Lower lobe of right lung (tissue), 2 donors: ENCODE results near the gene SLC17A7. TPM values are rescaled to one million over a fixed set of nuclear protein-coding genes. Genes with fewer than 3 reads are reported as not detected.

Experiments
- ATAC-seq, 2 donors: fragments of 200-7000 bp; cut with Tn5 transposase; one replicate each; pipeline ENCODE4 v1.9.1; 2020 to 2022; ENCODE audit warnings: mild to moderate bottlenecking in 2 of 2, moderate library complexity in 2 of 2
- DNase-seq: peaks from one replicate; pipeline ENCODE4 v3.0.0-alpha.2; 2020
- H3K27ac ChIP-seq: fragments of 200-600 bp; one replicate; pipeline ENCODE4 v1.8.0; 2022
- H3K27me3 ChIP-seq: fragments of 200-600 bp; one replicate; pipeline ENCODE4 v1.8.0; 2022; ENCODE audit warnings: low read depth
- H3K36me3 ChIP-seq: fragments of 200-600 bp; one replicate; pipeline ENCODE4 v1.8.0; 2022; ENCODE audit warnings: mild to moderate bottlenecking
- H3K4me1 ChIP-seq: fragments of 200-600 bp; one replicate; pipeline ENCODE4 v1.8.0; 2022
- H3K4me3 ChIP-seq: fragments of 200-600 bp; one replicate; pipeline ENCODE4 v1.8.0; 2022; ENCODE audit warnings: mild to moderate bottlenecking
- H3K9me3 ChIP-seq: fragments of 200-600 bp; one replicate; pipeline ENCODE4 v1.8.0; 2022
- intact Hi-C: fragments of 100-400 bp; cut with DNase I; formaldehyde crosslinking; loops from one replicate; pipeline ENCODE4 v1.11.0; 2022
- total RNA-seq: library from RNA; stranded (reverse); fragmentation: NEBNext Ultra II Directional; extraction: Animal tissue kit (Norgen Biotek cat#: 25700); gene quantifications from one replicate; pipeline ENCODE4 v1.2.1, GENCODE V29; 2021
- TF ChIP-seq, protein P1 (sequence below): fragments of 200-600 bp; IDR thresholded peaks from one replicate; pipeline ENCODE4 v1.8.0; 2022; ENCODE audit warnings: antibody characterized with exemption, mild to moderate bottlenecking
- donor health status: DM: no; HTN: yes; CAD: no; lungs with severe emphysema.

SLC17A7 gene
- total RNA-seq, 1 donor from 2014 or later, result 0.56 TPM

DNA sequence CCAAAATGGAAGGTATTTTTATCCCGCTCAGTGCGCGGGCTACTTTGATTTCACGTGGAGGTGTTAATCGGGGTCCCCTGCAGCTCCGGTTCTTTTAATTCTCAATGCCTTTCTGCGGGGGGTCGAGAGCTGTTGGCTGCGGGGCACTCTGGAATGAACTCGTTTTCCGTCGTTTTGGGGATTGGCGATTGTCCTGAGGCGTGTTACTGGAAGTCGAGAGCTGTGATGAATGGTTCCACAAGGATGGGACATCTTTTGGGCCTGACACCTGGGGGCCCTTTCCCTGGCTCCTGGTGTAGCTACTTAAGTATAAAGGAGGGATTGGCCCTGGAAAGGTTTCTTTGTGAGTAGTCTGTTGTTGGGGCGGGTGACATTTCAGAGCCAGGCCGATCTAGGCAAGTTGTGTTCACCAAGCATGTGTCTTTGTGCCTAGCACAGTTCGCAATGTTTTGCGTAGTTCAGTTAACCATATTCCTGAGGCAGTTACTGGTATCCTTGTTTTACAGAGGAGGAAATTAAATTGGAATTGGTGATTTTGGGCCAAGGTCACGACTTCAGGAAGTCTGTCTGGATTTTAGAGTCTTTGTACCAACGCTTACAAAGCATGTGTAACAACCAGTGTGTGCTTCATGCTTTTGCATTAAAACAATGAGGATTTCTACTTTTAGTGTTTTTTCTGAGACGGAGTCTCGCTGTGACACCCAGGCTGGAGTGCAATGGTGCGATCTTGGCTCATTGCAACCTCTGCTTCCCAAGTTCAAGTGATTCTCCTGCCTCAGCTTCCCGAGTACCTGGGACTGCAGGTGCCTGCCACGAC lies 46.9 kb upstream of the SLC17A7 start:
- peaks cover 53% of the 10 kb centered on the region for H3K36me3 ChIP-seq
- intact Hi-C loops, result no loop called here
- DNase-seq, result no peak

DNA sequence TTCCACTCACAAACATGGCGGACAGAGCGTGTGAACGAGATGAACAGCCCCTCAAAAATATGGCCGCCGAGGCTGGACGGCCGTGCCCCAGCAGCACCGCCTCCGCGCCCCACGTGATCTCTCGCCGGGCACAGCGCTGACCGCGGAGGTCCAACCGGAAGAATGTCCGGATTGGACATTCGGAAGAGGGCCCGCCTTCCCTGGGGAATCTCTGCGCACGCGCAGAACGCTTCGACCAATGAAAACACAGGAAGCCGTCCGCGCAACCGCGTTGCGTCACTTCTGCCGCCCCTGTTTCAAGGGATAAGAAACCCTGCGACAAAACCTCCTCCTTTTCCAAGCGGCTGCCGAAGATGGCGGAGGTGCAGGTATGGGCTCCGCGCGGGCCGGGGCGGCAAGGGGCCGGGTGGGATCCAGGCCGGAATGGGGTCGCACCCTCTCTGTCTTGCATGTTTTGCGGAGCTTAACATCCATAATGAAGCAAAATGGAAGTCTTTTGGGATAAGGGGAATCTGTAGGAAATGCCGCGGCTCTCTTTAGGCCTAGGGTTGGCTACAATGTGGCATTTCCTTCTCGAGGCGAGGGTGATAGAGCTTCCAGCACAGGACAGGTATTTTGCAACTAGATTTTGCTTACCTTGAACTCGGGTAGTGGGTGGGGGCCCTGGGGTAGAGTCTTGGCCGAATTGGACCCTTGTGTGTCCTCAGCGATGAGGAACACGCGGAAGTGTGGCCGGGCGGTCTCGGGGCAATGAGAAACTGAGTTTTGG lies 46.1 kb upstream of the SLC17A7 start, which contains the start of gene RPL13A:
Gene RPL13A (plus strand): TSS at position 332 of the 769 bp plus-strand sequence. CDS start 22 bp downstream, at position 354.
- H3K9me3 ChIP-seq, result no peaks in the 10 kb centered on the region
- intact Hi-C loops, result no loop called here
- ATAC-seq, result peak; percentile 98 to 99

More for the DNA sequence above, 46.9 kb upstream of the SLC17A7 start:
- H3K27me3 ChIP-seq, result no peaks in the 10 kb centered on the region
- ATAC-seq, result peak in 1 of 2 donors; percentile 1
- peak overlapping the region; percentile 94 for H3K27ac ChIP-seq
- H3K4me1 ChIP-seq, result peaks cover 30% of the 10 kb centered on the region
- H3K4me3 ChIP-seq, result peak overlapping the region; percentile 99
- no peaks in the 10 kb centered on the region for H3K9me3 ChIP-seq
- TF ChIP-seq, protein P1, sequence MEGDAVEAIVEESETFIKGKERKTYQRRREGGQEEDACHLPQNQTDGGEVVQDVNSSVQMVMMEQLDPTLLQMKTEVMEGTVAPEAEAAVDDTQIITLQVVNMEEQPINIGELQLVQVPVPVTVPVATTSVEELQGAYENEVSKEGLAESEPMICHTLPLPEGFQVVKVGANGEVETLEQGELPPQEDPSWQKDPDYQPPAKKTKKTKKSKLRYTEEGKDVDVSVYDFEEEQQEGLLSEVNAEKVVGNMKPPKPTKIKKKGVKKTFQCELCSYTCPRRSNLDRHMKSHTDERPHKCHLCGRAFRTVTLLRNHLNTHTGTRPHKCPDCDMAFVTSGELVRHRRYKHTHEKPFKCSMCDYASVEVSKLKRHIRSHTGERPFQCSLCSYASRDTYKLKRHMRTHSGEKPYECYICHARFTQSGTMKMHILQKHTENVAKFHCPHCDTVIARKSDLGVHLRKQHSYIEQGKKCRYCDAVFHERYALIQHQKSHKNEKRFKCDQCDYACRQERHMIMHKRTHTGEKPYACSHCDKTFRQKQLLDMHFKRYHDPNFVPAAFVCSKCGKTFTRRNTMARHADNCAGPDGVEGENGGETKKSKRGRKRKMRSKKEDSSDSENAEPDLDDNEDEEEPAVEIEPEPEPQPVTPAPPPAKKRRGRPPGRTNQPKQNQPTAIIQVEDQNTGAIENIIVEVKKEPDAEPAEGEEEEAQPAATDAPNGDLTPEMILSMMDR, result no peak

DNA sequence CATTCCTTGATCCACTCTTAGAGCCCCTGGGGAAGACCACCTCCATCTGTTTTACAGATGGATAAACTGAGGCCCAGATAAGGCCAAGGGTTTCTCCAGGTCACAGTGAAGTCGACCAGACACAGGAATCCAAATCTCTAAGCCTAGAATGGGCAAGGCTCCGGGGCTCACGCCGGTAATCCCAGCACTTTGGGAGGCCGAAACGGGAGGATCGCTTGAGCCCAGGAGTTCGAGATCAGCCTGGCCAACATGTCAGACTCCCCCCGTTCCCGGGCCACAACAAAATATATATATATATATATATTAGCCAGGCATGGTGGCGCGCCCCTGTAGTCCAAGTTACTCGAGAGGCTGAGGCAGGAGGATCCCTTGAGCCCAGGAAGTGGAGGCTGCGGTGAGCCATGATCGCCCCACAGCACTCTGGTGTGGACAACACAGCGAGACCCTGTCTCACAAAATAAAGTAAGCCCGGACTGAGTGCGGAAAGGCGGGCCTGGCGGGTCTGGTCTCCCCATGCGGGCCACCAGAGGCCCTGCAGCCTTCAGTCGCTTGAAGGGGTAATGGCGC lies 45.5 kb upstream of the SLC17A7 start:
- no peak for DNase-seq
- peak overlapping the region; percentile 99 for H3K4me3 ChIP-seq
- intact Hi-C loops, result no loop called here

More for the DNA sequence above, 46.1 kb upstream of the SLC17A7 start, which contains the start of gene RPL13A:
- DNase-seq, result peak; percentile 100
- H3K36me3 ChIP-seq, result peaks cover 52% of the 10 kb centered on the region
- TF ChIP-seq, protein P1, result no peak
- H3K4me3 ChIP-seq, result peak within 1 kb of the TSS; percentile 99
- H3K27me3 ChIP-seq, result no peaks in the 10 kb centered on the region
- H3K4me1 ChIP-seq, result peaks cover 30% of the 10 kb centered on the region
- H3K27ac ChIP-seq, result peak within 1 kb of the TSS; percentile 94

DNA sequence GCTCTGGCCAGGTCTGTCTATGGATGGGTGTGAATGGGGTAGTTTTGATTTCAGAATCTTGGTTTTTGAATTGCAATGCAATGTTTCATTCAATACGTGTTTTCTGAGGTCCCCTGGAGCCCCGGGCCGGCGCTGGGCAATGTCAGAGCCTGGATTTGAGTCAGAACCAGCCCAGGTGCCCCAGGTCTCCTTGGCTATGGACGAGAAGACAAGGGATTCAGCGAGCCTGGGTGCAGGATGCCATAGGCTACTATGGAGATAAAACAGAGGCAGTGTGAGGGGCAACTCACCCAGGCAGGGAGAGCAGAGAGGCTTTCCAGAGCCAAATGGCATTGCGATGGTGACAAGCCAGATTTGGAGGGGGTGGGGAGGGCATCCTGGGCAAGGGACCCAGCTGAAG lies 44.9 kb upstream of the SLC17A7 start:
- Histone ChIP-seq H3K4me1 (peaks cover 30% of the 10 kb centered on the region), H3K27me3 (no peaks in the 10 kb centered on the region), H3K36me3 (peaks cover 44% of the 10 kb centered on the region), H3K4me3 (no peak overlapping the region), H3K27ac (peak overlapping the region; percentile 94), H3K9me3 (no peaks in the 10 kb centered on the region)
- intact Hi-C loops, result no loop called here
- no peak for ATAC-seq
- TF ChIP-seq, protein P1, result no peak
- no peak for DNase-seq

More for the DNA sequence above, 45.5 kb upstream of the SLC17A7 start:
- TF ChIP-seq, protein P1, result peak; percentile 15
- Histone ChIP-seq H3K36me3 (peaks cover 49% of the 10 kb centered on the region), H3K27me3 (no peaks in the 10 kb centered on the region), H3K27ac (peak overlapping the region; percentile 94), H3K4me1 (peaks cover 30% of the 10 kb centered on the region), H3K9me3 (no peaks in the 10 kb centered on the region)
- ATAC-seq, result no peak

DNA sequence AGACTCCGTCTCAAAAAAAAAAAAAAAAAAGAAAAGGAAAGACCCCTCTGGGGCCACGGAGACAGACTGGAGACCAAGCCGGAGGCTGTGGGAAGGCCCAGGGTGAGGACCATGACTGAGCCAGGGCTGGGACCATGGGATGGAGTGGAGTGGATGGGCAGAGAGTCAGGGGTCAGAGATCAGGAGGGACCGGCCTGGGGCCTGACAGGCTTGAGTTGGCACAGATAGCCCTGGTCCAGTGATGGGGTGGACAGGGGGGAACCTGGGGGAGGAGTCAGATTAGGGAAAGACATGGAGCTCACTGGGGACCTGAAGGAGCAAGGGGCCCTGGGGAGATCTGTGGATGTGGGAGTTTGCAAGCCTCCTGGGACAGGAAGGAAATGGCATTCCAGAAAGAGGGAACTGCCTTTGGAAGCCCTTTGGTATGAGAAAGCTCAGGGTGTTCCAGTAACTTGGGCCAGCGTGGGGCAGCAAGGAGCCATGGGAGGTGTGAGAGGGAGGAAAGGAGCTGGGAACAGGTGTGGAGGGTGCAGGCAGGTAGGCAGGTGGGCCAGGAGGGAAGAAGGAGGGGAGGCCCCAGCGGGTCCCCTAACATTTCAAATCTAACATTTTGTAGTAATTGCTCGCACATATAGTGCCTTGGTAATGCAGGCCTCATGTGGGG lies 39.8 kb upstream of the SLC17A7 start:
- H3K4me1 ChIP-seq, result peaks cover 4% of the 10 kb centered on the region
- DNase-seq (no peak), ATAC-seq (no peak)
- H3K27me3 ChIP-seq, result no peaks in the 10 kb centered on the region
- no peaks in the 10 kb centered on the region for H3K9me3 ChIP-seq
- H3K4me3 ChIP-seq, result no peak overlapping the region
- H3K27ac ChIP-seq, result no peak overlapping the region
- peaks cover 19% of the 10 kb centered on the region for H3K36me3 ChIP-seq
- TF ChIP-seq, protein P1, result no peak
- intact Hi-C loops, result no loop called here
